GM18907 (cell line): ENCODE measurements around the gene MPO.

ENCODE experiments used
- ATAC-seq: cut with Tn5 transposase; IDR thresholded peaks from one replicate; pipeline ENCODE4 v1.9.1; 2021; ENCODE audit warnings: mild to moderate bottlenecking, moderate library complexity; ENCODE audit not compliant: unreplicated experiment

Gene MPO

DNA sequence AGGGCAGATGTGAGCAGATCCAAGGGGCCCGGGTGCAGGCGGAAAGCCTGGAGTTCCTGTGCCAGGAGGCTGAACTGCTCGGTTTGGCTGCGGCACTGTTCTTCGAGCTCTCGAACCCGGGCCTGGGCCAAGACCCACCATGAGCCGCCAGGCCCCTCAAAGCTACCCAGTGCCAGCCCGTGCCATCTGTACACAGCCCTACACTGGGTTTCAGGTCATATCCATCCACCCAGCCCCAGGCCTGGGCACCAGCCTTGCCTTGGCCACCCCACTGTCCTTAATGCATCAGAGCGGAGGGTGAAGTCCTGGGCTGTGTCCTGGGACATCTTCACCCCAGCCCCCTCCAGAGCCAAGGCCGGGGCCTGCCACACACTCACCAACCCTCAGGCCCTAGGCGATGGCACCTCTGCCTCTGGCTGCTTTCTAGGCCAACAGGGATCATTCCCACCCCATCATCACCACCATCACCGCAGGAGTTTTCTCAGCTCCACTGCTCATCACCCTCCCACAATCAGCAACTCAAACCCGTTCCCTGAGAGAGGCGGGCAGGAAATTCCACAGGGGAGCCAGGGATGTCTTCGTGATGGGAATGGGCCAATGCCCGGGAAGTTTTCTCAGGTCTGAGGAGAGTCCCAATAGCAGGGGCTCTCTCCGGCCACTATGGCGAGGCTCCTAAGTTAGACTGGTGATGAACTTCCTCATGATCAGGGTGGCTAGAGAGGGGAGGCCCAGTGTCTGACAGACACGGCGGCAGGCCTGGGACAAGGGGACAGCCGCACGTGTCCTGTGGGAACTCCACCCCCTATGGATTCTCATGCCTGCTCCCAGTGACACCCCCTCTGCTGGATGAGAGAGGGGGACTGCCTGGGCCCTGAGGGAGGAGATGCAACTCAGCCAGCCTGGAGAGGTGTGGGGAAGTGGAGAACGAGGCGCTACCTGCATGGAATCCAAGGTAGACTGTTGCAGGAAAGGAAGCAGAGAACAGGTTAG, 38.7 kb upstream of the MPO start:
- no peak for ATAC-seq

DNA sequence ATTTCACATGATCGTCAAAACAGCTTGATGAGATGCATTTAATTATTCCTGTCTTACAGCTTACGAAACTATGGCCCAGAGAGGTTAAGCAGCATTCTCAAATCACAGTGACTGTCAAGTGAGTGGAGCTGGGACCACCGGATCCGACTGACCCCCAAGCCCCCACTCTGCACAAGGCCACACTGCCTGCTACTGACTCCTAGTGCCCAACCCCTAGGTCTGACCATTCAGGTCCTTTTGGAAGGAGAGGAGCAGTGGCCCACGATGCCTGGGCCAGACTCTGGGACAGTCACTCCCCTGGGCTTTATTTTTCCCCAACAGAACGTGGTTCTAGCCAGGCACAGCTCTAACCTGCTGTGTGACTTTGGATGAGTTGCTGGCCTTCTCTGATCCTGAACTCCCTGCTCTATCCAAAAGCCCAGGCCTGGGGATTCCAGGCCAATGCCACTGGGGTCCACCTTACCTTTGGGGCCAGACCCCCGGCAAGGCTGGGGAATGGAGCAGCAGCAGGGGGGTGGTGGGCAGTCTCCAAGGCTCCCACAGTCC, 38.0 kb upstream of the MPO start:
- no peak for ATAC-seq

DNA sequence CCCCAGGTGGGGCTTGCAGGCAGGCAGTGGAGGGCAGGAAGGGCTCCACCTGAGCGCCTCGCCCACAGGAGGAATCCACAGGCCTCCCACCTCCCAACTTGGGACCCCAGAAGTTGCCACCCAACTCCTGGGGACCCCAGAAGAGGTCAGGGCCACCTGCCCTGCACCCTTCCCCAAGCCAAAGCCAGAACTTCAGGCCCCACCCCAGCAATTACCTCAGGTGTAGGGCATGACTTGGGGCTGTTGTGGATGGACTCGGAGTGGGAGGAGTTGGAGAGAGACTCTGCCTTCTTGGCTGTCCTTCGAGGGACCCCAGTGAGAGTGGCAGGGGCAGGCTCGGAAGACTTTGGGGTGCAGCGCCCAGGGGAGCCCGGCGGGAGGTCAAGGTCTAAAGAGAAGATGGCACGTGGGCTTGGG, 37.3 kb upstream of the MPO start:
- no peak for ATAC-seq

DNA sequence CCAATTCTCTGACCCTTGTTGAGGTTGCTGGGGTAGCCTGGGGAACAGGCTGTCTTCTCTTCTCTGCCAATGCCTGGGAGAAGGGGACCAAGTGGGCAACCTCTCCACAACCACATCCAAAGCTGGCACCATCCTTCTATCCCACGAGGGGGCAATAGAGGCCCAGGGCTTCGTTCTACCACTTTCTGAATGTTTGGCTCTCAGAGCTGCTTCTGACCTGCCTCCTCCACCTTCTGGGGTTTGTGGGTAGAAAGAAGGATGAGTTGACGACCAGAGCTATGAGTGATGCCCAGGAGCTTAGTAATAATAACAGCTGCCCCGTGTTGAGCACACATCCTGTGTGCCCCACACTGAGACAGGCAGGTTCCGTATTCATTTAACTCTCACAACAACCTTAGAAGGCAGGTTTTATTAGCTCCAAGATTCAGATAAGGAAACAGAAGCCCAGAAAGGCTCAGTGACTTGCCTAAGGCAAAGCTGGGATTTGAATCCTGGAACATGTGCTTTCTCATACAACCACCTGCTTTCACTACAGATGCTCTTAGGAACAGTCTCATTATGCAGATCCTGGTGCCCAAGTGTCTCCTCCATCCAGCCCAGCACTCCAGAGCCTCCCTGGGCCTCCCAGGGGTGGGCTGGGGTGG, 36.8 kb upstream of the MPO start:
- peak; percentile 69 for ATAC-seq

DNA sequence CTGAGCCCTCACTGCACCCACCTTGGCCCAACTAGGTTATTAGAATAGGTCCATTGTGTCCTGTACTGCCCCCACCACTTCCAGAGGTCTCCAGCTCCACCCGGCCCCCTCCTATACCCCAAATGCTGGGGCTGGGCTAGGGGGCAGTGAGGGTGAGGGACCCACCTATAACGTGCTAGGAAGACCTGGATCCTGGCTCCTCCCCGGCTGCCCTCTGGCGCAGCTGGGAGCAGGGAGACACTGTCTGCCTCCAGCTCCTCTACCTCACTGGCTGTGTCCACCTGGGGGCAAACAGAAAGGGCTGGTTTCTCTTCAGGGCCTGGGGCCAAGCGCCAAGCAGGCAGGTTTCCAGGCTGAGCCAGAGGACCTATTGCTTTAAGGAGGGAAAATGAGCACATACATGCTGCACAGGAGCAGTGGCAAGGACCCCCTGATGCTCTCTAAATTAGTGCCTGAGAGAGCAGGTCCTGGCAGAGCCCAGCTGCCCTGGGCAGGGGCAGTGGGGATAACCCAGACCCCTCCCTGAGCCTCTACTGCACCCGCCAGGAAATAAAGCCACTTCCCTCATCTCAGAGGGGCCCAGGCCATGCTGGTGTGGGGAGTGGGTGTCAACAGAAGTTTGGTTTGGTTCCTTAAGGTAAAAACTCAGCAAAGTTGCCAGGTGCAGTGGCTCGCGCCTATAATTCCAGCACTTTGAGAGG, 35.7 kb upstream of the MPO start:
- ATAC-seq = no peak

DNA sequence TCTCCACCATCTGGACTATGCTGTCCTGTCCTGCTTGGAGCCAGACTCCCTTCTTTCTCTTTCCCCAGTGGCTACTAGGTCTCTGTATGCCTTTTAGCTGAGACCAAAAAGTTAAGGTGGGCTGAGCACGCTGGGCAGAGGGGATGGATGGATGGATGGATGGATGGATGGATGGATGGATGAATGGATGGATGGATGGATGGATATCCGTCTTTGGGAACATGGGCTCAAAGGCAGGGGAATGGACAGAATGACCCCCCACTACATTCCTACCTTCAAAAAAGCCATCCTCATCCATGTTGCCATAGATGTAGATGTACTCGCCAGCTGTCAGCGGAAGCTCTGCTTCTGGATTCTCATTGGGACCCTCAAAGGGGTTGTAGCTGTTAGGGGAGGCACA, 35.0 kb upstream of the MPO start:
- no peak for ATAC-seq

GRCh38 chr17:58315281-58315711, 34.6 kb upstream of the MPO start:
- ATAC-seq = no peak

- no peak for ATAC-seq
Observed at GRCh38 chr17:58314706-58315015, 33.9 kb upstream of the MPO start.

- ATAC-seq = no peak
Observed at GRCh38 chr17:58313815-58314705, 33.3 kb upstream of the MPO start.

GRCh38 chr17:58312829-58313228, 32.1 kb upstream of the MPO start:
- ATAC-seq = no peak

DNA sequence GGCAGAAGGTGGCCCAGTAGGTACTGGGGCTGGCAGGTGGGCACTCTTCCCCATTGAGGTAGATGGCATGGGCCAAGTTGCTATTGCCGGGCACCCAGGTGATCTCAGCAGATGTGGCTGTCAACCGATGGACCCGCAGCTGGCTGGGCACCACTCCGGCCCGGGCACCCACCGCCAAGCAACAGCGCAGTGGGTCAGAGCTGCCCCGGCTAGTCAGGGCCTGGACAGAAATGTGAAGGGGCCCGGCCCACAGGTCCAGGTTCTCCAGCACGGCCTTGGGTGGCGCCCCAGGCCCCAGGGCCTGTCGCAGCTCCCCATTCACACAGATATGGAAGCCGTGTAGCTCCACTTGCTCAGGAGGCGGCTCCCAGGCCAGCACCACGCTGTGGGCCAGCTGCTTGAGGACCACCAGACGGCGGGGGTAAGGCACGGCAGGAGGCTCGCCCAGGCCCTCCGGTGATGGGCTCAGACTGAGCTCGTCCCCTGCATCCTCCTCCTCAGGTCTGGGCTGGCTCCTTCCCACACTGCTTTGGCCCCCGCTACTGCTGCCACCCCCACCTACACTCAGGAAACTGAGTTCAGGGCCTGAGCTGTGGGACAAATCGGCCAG, 31.4 kb upstream of the MPO start:
- no peak for ATAC-seq

DNA sequence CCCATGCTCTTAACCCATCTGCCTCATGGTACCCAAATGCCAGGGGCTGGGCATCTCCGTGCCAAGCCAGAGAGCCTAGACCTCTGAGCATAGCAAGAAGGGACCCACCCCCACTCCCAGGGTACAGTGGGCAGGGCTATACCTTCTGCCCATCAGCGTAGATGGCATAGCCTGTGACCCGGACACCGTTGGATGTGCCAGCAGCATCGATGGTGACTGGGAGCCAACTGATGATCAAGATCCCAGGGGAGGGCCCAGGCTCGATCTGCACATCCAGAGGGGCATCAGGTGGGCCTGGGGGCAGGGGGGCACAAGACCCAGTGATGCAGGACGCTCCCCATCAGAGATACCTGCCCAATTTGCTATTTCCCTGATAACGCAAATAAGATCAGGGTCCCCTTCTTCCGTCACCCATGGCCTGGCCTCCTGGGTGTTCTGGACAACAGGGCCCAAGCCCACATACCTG, 30.7 kb upstream of the MPO start:
- no peak for ATAC-seq

DNA sequence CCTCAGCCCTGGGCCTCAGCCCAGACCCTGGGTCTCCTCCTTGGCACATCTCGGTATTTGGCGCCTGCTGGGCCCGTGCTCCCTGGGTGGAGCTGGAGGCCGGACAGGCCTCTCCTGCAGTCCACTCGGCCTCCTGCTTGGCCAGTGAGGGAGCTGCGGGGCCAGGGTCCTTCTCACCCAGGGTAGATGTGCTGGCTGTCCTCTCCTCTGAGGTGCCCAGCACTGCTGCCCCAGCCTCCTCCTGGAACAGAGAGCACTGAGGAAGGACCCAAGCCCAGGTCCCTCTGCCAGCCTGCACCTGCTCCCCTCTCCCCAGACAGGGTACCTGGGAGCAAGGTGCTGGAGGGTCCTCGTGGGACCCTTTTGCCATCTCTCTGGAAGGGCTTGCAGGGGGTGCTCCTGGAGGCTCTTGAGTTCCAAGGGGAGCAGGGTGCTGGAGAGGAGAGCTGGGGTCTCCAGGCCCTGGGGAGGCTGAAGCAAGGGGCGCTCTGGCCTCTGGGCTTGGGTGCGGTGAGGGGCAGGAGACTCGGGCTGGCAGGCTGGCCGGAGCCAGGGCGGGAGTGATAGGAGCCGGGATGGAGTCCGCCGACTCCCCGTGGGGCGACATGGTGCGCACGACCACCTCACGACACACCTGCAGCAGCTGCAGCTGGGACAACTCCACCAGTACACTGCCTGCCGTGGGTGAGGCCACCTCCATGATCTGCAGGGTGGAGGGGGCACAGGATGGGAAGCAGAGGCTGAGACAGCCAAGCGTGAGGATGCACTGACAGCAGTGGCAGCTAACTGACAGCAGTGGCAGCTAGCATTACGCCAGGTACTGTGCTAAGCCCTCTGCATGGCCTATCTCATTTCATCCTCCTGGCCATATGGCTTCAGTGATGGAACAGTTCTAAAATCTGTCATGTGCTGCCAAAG, 30.0 kb upstream of the MPO start:
- ATAC-seq = no peak

DNA sequence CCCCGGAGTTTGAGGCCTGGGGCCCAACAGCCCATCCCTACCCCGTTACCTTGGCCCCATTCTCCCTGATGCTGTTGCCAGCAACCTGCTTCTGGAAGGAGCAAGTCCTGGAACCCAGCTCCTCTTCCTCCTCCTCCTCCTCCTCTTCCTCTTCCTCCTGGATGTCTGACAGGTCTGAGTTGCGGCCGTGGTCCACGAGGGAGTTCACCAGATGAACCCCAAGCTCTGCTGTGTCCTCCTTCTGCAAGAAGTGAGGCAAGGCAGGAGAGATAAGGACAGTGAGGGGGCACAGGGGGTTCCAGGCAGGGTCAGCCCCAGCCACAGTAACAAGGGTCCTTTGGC, 29.2 kb upstream of the MPO start:
- no peak for ATAC-seq

DNA sequence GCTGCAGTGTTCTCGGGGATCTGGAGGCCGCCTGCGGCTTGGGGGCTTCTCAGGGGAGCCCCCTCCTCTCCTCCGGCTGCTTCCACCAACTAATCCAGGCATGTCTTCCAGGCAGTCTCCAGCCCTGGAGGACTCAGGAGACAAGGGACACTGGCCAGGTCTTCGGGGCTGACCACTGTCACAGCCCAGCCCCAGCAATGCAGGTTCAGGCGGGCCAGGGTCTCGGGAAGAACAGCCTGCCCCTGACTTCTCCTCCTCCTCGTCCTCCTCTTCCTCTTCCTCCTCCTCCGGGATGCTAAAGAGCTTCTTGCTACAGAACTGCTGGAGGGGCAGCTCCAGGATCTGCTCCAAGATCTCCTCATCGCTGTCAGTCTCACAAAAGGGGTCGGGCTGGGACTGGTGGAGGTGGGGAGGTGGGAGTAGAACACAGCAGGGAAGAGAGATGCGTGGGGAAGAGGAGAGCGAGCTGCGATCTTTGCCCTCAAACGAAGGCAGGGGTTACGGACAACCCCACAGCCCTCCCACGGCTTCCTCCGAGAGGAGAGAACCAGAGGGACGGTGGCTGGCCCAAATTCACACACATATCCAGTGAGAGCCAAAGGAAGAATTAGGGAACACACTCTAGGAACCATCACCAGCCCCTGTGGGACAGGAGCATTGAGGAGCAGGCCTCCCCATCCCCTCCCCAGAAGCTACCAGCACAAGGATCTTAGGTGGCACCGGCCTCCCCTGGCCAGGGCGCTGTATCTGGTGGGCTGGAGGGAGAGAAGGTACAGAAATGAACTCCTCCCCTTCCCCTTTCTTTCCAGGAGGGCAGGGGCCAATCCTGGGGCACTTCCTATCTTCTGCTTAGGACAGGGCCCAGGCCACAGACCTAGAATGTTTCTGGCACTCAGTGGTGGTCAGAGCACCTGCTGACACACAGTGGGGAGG, 28.5 kb upstream of the MPO start:
- no peak for ATAC-seq

DNA sequence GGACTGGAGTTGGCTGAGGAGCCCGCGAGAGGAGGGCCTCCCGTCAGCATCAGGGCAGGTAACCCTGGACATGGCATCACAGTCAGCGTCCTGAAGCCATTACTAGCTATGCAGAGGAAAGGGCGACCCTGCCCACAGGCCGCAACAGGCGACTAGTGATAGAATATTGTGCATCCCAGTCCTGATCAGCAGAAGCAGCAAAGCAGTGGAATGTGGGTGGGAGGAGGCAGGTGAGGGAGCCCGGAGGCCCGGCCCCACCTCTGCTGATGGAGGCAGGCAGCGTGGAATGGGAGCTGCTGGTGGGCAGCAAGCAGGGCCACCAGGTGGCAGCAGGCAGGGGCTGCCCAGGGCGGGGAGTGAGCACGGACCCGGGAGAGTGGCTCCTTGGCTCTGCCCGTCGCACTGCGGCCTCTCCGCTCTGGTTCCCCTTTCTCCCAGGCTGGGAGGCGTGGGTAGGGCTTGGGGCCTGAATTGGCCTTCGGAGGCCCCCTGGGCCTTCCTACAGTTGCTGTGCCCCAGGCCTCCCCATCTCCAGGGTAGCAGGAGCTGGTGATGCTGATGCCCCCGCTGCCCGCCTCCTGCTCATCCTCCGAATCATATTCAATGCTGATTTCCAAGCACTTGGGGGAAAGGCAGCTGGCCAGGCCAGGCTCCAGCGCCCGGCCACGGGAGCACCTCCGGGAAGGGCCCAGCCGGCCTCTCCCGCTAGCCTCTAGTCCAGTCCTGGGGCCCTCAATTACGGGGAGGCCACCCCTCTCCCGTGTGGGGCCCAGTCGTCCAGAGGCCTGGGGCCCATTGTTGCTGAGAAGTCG, 27.6 kb upstream of the MPO start:
- ATAC-seq = no peak
